GM11168 (cell line): ENCODE data around the gene PI4KA.
"Not testable (repeated sequence)": the region's sequence is repeated elsewhere in the genome, so short reads cannot be mapped to it uniquely, and the experiment has no call there.

ENCODE experiments used
- in situ Hi-C: fragments of 300-500 bp; cut with MboI; formaldehyde crosslinking; loops from one replicate; pipeline ENCODE4 v1.12.0; 2022; ENCODE audit warnings: low sequenced_read_pairs; ENCODE audit not compliant: unreplicated experiment

PI4KA gene

GRCh38 chr22:20822240-20822639 lies 36.4 kb downstream of the PI4KA start:
- in situ Hi-C loops: no loop called here

- in situ Hi-C loops: not testable (repeated sequence)
Observed at GRCh38 chr22:20821717-20822239, 36.8 kb downstream of the PI4KA start.

GRCh38 chr22:20819471-20819870 lies 39.1 kb downstream of the PI4KA start:
- in situ Hi-C loops: no loop called here

- in situ Hi-C loops: no loop called here
Observed at GRCh38 chr22:20818471-20818870, 40.1 kb downstream of the PI4KA start.

GRCh38 chr22:20816559-20816958 lies 42.1 kb downstream of the PI4KA start:
- in situ Hi-C loops: no loop called here

- in situ Hi-C loops: no loop called here
Observed at GRCh38 chr22:20815477-20816050, 43.0 kb downstream of the PI4KA start.

GRCh38 chr22:20814221-20814808 lies 44.3 kb downstream of the PI4KA start:
- in situ Hi-C loops: no loop called here

- in situ Hi-C loops: no loop called here
Observed at GRCh38 chr22:20813056-20813455, 45.6 kb downstream of the PI4KA start.

GRCh38 chr22:20811971-20812660 lies 46.5 kb downstream of the PI4KA start:
- in situ Hi-C loops: no loop called here

GRCh38 chr22:20811171-20811570 lies 47.4 kb downstream of the PI4KA start:
- in situ Hi-C loops: no loop called here

GRCh38 chr22:20810645-20811044 lies 48.0 kb downstream of the PI4KA start:
- in situ Hi-C loops: no loop called here

GRCh38 chr22:20809538-20810185 lies 48.9 kb downstream of the PI4KA start:
- in situ Hi-C loops: no loop called here

- in situ Hi-C loops: no loop called here
Observed at GRCh38 chr22:20808844-20809243, 49.8 kb downstream of the PI4KA start.

GRCh38 chr22:20807315-20807752 lies 51.3 kb downstream of the PI4KA start:
- in situ Hi-C loops: no loop called here

GRCh38 chr22:20805972-20806471 lies 52.6 kb downstream of the PI4KA start:
- in situ Hi-C loops: no loop called here

- in situ Hi-C loops: no loop called here
Observed at GRCh38 chr22:20804650-20805049, 54.0 kb downstream of the PI4KA start.

GRCh38 chr22:20803696-20804324 lies 54.8 kb downstream of the PI4KA start:
- in situ Hi-C loops: no loop called here

GRCh38 chr22:20802922-20803553 lies 55.6 kb downstream of the PI4KA start:
- in situ Hi-C loops: no loop called here

- in situ Hi-C loops: no loop called here
Observed at GRCh38 chr22:20802452-20802851, 56.2 kb downstream of the PI4KA start.

GRCh38 chr22:20799449-20799848 lies 59.2 kb downstream of the PI4KA start:
- in situ Hi-C loops: no loop called here
